HCT116 (cell line): Measurements from ENCODE around the gene KATNBL1. TPM values are rescaled to one million over a fixed set of nuclear protein-coding genes. Genes with fewer than 3 reads are reported as not detected.
A peak's percentile ranks its signal among the peaks of the same experiment; 100 is the strongest.

ENCODE experiments used
- ATAC-seq: fragments of 200-7000 bp; cut with Tn5 transposase; 2 replicates; pipeline ENCODE4 v1.9.1; 2020; ENCODE audit warnings: mild to moderate bottlenecking, moderate library complexity
- BruUV-seq: library from RNA; stranded (reverse); fragments of 400-500 nt; replicated peaks from 2 replicates; lab custom pipeline; 2021; lab: Mats Ljungman, UMichigan
- CTCF ChIA-PET: fragments of 300-600 bp; sonication (Branson Sonifier 250); formaldehyde crosslinking; loops from one replicate; lab custom pipeline; 2021; ENCODE audit warnings: antibody characterized with exemption; lab: Charles Lee
- POLR2A ChIA-PET: fragments of 300-600, 350-600 bp; sonication (Branson Sonifier 250); formaldehyde crosslinking; loops from one replicate; lab custom pipeline; 2021; ENCODE audit warnings: antibody characterized with exemption; lab: Charles Lee
- RAD21 ChIA-PET, 2 experiments: fragments of 300-600 bp; sonication (Branson Sonifier 250); formaldehyde crosslinking; loops; one replicate each; lab custom pipeline; 2023; ENCODE audit warnings: low total read pairs in 2 of 2; ENCODE audit not compliant: uncharacterized antibody in 2 of 2, unreplicated experiment in 2 of 2, low non-redundant PET in 1 of 2; lab: Charles Lee
- DNase-seq: peaks from one replicate; pipeline ENCODE4 v3.0.0-alpha.2; 2010; ENCODE audit warnings: low read depth, low spot score
- H2AFZ ChIP-seq: fragments of 200-600 bp; shearing (Covaris generic), sonication (generic); 2 replicates; pipeline ENCODE4 v1.6.1; 2017; ENCODE audit warnings: low read depth, mixed run types, mixed read lengths, antibody characterized with exemption, low read length; ENCODE audit not compliant: poor library complexity, severe bottlenecking
- H3K27ac ChIP-seq: 2 replicates; pipeline ENCODE4 v1.5.1; 2012; ENCODE audit warnings: low read depth, low read length
- H3K27me3 ChIP-seq: fragments of 200-600 bp; sonication (generic); 2 replicates; pipeline ENCODE4 v1.6.1; 2016; ENCODE audit warnings: mixed run types, low read length, mixed read lengths; ENCODE audit not compliant: insufficient read depth
- H3K36me3 ChIP-seq, 2 experiments: fragments of 200-500 bp in 1 of 2; fragments of 200-600 bp in 1 of 2; sonication (Bioruptor generic) in 1 of 2; sonication (generic) in 1 of 2; 2 replicates each; pipeline versions ENCODE4 v1.5.1 to v1.6.1; 2014 to 2016; ENCODE audit warnings: low read length in 2 of 2, inconsistent platforms in 1 of 2, mixed read lengths in 1 of 2, mixed run types in 1 of 2; ENCODE audit not compliant: insufficient read depth in 2 of 2, control insufficient read depth in 1 of 2
- H3K4me1 ChIP-seq, 2 experiments: fragments of 200-600 bp in 1 of 2; sonication (generic) in 1 of 2; 2 replicates each; pipeline versions ENCODE4 v1.5.1 to v1.6.1; 2012 to 2017; ENCODE audit warnings: low read length in 2 of 2, inconsistent platforms in 1 of 2, mild to moderate bottlenecking in 1 of 2, mixed read lengths in 1 of 2, mixed run types in 1 of 2, moderate library complexity in 1 of 2; ENCODE audit not compliant: insufficient read depth in 2 of 2, control insufficient read depth in 1 of 2
- H3K4me2 ChIP-seq: fragments of 200-600 bp; sonication (generic); 2 replicates; pipeline ENCODE4 v1.6.1; 2017; ENCODE audit warnings: mixed run types, low read length, mixed read lengths
- H3K4me3 ChIP-seq, 2 experiments: fragments of 200-600 bp in 1 of 2; sonication (generic) in 1 of 2; replicated peaks in 1 of 2; 2 replicates each; pipeline ENCODE4 v1.5.1; 2011 to 2016; ENCODE audit warnings: low read length in 2 of 2, control low read depth in 1 of 2, low read depth in 1 of 2, mild to moderate bottlenecking in 1 of 2, mixed read lengths in 1 of 2, mixed run types in 1 of 2
- H3K79me2 ChIP-seq: fragments of 200-600 bp; sonication (generic); 2 replicates; pipeline ENCODE4 v1.6.1; 2017; ENCODE audit warnings: mild to moderate bottlenecking, mixed run types, low read length, moderate library complexity, mixed read lengths; ENCODE audit not compliant: insufficient read depth
- H3K9ac ChIP-seq: fragments of 200-600 bp; sonication (generic); 2 replicates; pipeline ENCODE4 v1.6.1; 2016; ENCODE audit warnings: low read length, mixed read lengths
- H3K9me2 ChIP-seq: fragments of 200-600 bp; sonication (generic), shearing (Covaris generic); 2 replicates; pipeline ENCODE4 v1.6.1; 2017; ENCODE audit warnings: mixed run types, mild to moderate bottlenecking, moderate library complexity; ENCODE audit not compliant: insufficient read depth
- H3K9me3 ChIP-seq, 2 experiments: fragments of 200-500 bp in 1 of 2; fragments of 200-600 bp in 1 of 2; sonication (Bioruptor generic) in 1 of 2; sonication (generic) in 1 of 2; 2 replicates each; pipeline ENCODE4 v1.6.1; 2014 to 2017; ENCODE audit warnings: low read length in 2 of 2, mixed read lengths in 2 of 2, inconsistent platforms in 1 of 2, low read depth in 1 of 2, mild to moderate bottlenecking in 1 of 2, mixed run types in 1 of 2, moderate library complexity in 1 of 2; ENCODE audit not compliant: control insufficient read depth in 1 of 2, insufficient read depth in 1 of 2
- H4K20me1 ChIP-seq: fragments of 200-600 bp; sonication (generic), shearing (Covaris generic); 2 replicates; pipeline ENCODE4 v1.6.1; 2017; ENCODE audit warnings: mixed run types, mild to moderate bottlenecking, moderate library complexity; ENCODE audit not compliant: insufficient read depth
- ATF3 ChIP-seq: IDR thresholded peaks from 2 replicates; pipeline ENCODE4 v1.6.1; 2012
- ELF1 ChIP-seq: IDR thresholded peaks from 2 replicates; pipeline ENCODE4 v1.6.1; 2012; ENCODE audit warnings: low read depth, borderline replicate concordance
- EZH2phosphoT487 ChIP-seq: fragments of 200-600 bp; IDR thresholded peaks from 2 replicates; pipeline ENCODE4 v1.6.1; 2018; ENCODE audit warnings: antibody characterized with exemption, borderline replicate concordance
- FOSL1 ChIP-seq: IDR thresholded peaks from 2 replicates; pipeline ENCODE4 v1.6.1; 2012; ENCODE audit warnings: low read depth
- MAX ChIP-seq: IDR thresholded peaks from 2 replicates; pipeline ENCODE4 v1.6.1; 2012
- SP1 ChIP-seq: IDR thresholded peaks from 2 replicates; pipeline ENCODE4 v1.6.1; 2012; ENCODE audit warnings: low read depth
- ZBTB33 ChIP-seq: IDR thresholded peaks from 2 replicates; pipeline ENCODE4 v1.6.1; 2011; ENCODE audit warnings: mild to moderate bottlenecking, low read length, moderate library complexity; ENCODE audit not compliant: insufficient replicate concordance; ENCODE audit errors: extremely low read depth
- intact Hi-C: fragments of 100-400 bp; cut with micrococcal nuclease; formaldehyde crosslinking; loops from 2 replicates; pipeline ENCODE4 v1.10.0; 2022
- total RNA-seq: library from RNA; stranded (reverse); gene quantifications from one replicate; pipeline ENCODE4 v1.2.1, GENCODE V29; 2021; ENCODE audit not compliant: unreplicated experiment
- TF ChIP-seq, protein P1 (sequence below), 3 experiments: fragments of 200-600 bp in 1 of 3; sonication (generic) in 1 of 3; IDR thresholded peaks in 2 of 3; conservative IDR thresholded peaks in 1 of 3; 2 replicates each; pipeline ENCODE4 v1.5.1; 2012 to 2017; ENCODE audit warnings: low read depth in 2 of 3, low read length in 2 of 3, antibody characterized with exemption in 1 of 3, borderline replicate concordance in 1 of 3, control low read depth in 1 of 3, mild to moderate bottlenecking in 1 of 3, mixed read lengths in 1 of 3, mixed run types in 1 of 3, moderate library complexity in 1 of 3; ENCODE audit not compliant: insufficient read depth in 1 of 3

The KATNBL1 gene
- total RNA-seq, 1 experiment from 2014 or later = 40.5 TPM

DNA sequence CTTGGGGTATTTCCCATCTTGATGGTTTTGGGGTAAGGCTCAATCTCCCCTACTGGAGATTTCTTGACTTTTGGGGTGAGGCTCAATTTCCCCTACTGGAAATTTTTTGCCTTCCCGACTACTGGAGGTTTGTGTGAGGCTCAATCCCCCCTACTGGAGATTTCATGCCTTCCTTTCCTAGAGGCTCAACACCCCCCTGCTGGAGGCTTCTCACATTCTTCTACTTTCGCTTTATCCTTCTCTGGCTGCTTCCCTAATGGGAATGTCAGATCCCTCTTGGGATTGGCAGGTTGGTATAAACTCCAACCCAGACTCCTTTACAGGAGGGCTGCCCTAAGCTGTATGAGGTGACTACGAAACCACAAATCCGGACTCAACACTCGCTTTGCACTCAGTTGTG is 49.2 kb downstream of the KATNBL1 start (continued):
- no peak for TF ChIP-seq ATF3
- TF ChIP-seq, all 23 proteins: peak for 0

- no peak overlapping the region for H2AFZ ChIP-seq
- no peaks in the 10 kb centered on the region for H4K20me1 ChIP-seq
- H3K27me3 ChIP-seq = no peaks in the 10 kb centered on the region
- H3K27ac ChIP-seq = no peak overlapping the region
- H3K9ac ChIP-seq = no peak overlapping the region
- BruUV-seq = no TSS peak
- H3K4me1 ChIP-seq = peaks cover 0 to 33% of the 10 kb centered on the region in 2 experiments; a peak in 3 of 4 replicates
- no peaks in the 10 kb centered on the region for H3K9me2 ChIP-seq
- CTCF ChIA-PET = interaction anchor here (0.9 kb wide), 1 partner anchor 52 kb away, joined by 4 read pairs; the partner anchor contains the start of gene KATNBL1
- intact Hi-C loops = no loop called here
- no peak overlapping the region for H3K4me3 ChIP-seq
- peaks cover 3% of the 10 kb centered on the region; the same call in 1 of the 2 replicates for H3K79me2 ChIP-seq
- TF ChIP-seq FOSL1 (no peak), ATF3 (no peak), MAX (no peak), ELF1 (no peak)
- H3K36me3 ChIP-seq = peaks cover 4 to 68% of the 10 kb centered on the region in 2 experiments; a peak in 3 of 4 replicates
- peaks cover 25 to 53% of the 10 kb centered on the region in 2 experiments for H3K9me3 ChIP-seq
- no peak overlapping the region for H3K4me2 ChIP-seq
- RAD21 ChIA-PET = no interaction called here
- DNase-seq (no peak), ATAC-seq (no peak)
- POLR2A ChIA-PET = no interaction called here
Measured at GRCh38 chr15:34158355-34158754, 51.5 kb downstream of the KATNBL1 start.

DNA sequence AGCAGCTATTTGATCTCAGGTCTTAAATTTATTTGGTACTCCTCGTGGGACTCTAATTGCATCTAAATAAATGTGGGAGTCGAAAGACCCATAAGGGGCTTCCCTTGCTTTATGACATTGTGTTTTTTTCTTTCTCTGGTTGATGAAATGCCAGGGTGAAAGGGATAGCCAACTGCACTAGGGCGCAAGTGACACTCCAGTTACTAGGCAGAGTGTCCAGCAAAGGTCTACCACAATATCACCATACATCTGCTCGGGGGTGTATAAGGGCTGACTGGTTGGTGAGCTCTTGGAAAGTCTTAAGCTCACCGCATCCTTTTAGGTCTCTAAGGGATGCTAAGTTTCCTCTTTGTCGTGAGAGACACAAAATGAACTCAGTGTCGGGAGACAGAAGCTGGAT is 54.0 kb downstream of the KATNBL1 start:
- Histone ChIP-seq H3K9ac (no peak overlapping the region), H3K4me2 (peak overlapping the region; percentile 54; the same call in 1 of the 2 replicates), H3K9me2 (no peaks in the 10 kb centered on the region), H4K20me1 (no peaks in the 10 kb centered on the region), H3K79me2 (no peaks in the 10 kb centered on the region), H3K27me3 (no peaks in the 10 kb centered on the region), H3K36me3 (peaks cover 14 to 70% of the 10 kb centered on the region in 2 experiments), H2AFZ (no peak overlapping the region), H3K27ac (peak overlapping the region; percentile 55; the same call in 1 of the 2 replicates), H3K4me3 (no peak overlapping the region), H3K4me1 (peaks cover 0 to 23% of the 10 kb centered on the region in 2 experiments; a peak in 3 of 4 replicates), H3K9me3 (peaks cover 12 to 36% of the 10 kb centered on the region in 2 experiments)
- RAD21 ChIA-PET = no interaction called here
- TF ChIP-seq ELF1 (no peak), SP1 (no peak), EZH2phosphoT487 (no peak), MAX (no peak), ZBTB33 (no peak), FOSL1 (no peak)
- TF ChIP-seq, protein P1, sequence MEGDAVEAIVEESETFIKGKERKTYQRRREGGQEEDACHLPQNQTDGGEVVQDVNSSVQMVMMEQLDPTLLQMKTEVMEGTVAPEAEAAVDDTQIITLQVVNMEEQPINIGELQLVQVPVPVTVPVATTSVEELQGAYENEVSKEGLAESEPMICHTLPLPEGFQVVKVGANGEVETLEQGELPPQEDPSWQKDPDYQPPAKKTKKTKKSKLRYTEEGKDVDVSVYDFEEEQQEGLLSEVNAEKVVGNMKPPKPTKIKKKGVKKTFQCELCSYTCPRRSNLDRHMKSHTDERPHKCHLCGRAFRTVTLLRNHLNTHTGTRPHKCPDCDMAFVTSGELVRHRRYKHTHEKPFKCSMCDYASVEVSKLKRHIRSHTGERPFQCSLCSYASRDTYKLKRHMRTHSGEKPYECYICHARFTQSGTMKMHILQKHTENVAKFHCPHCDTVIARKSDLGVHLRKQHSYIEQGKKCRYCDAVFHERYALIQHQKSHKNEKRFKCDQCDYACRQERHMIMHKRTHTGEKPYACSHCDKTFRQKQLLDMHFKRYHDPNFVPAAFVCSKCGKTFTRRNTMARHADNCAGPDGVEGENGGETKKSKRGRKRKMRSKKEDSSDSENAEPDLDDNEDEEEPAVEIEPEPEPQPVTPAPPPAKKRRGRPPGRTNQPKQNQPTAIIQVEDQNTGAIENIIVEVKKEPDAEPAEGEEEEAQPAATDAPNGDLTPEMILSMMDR (IDR thresholded peaks at IDR 0.05 in 2 of 3, conservative IDR thresholded peaks at IDR 0.05 in 1 of 3; ENCODE audit: borderline replicate concordance in 1 of 3, insufficient read depth in 1 of 3, low read depth in 2 of 3, low read length in 2 of 3) = no peak
- intact Hi-C loops = no loop called here
- DNase-seq = no peak
- CTCF ChIA-PET = no interaction called here
- no TSS peak for BruUV-seq
- POLR2A ChIA-PET = no interaction called here
- no peak for ATAC-seq
